Neural cell (in vitro differentiated cells): ENCODE measurements around the gene RBM19.

Experiments used
- EZH2 ChIP-seq: fragments of 200-600, 300-800 bp; shearing (Covaris generic), sonication (generic); IDR thresholded peaks from 2 replicates; pipeline ENCODE4 v1.6.1; 2014; ENCODE audit warnings: antibody characterized with exemption, low read length, borderline replicate concordance, mild to moderate bottlenecking; ENCODE audit not compliant: insufficient read depth, poor library complexity, severe bottlenecking
- POLR2AphosphoS5 ChIP-seq: IDR thresholded peaks from 2 replicates; pipeline ENCODE4 v1.6.1; 2012
- SMC3 ChIP-seq: fragments of 450-650 bp; conservative IDR thresholded peaks from 2 replicates; pipeline ENCODE4 v1.6.1; 2014; ENCODE audit warnings: antibody characterized with exemption, mild to moderate bottlenecking, moderate library complexity; ENCODE audit not compliant: poor library complexity
- TF ChIP-seq, protein P1 (sequence below): fragments of 450-650 bp; IDR thresholded peaks from 2 replicates; pipeline ENCODE4 v1.5.1; 2014; ENCODE audit warnings: antibody characterized with exemption, mild to moderate bottlenecking, moderate library complexity; ENCODE audit not compliant: poor library complexity, severe bottlenecking

DNA sequence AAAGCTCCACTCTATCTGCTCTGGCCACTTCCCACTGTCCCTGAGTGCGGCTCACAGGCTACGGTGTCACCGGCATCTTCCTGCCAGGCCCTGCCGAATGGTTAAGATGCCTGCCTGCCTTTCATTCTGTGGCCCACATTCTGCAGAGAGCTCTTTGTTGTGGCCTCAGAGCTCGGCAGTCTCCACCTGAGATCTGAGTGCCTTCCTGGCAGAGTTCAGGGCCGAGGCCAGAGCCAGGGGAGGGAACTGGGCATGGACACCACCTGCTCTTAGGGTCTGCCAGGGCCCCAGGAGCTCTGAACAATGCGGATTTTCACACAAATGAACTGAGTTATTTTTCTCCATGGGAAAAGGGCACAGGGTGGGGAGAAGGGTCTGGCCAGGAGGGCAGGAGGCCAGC lies 127.2 kb downstream of the RBM19 start:
- TF ChIP-seq SMC3: no peak
- TF ChIP-seq, protein P1, sequence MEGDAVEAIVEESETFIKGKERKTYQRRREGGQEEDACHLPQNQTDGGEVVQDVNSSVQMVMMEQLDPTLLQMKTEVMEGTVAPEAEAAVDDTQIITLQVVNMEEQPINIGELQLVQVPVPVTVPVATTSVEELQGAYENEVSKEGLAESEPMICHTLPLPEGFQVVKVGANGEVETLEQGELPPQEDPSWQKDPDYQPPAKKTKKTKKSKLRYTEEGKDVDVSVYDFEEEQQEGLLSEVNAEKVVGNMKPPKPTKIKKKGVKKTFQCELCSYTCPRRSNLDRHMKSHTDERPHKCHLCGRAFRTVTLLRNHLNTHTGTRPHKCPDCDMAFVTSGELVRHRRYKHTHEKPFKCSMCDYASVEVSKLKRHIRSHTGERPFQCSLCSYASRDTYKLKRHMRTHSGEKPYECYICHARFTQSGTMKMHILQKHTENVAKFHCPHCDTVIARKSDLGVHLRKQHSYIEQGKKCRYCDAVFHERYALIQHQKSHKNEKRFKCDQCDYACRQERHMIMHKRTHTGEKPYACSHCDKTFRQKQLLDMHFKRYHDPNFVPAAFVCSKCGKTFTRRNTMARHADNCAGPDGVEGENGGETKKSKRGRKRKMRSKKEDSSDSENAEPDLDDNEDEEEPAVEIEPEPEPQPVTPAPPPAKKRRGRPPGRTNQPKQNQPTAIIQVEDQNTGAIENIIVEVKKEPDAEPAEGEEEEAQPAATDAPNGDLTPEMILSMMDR: no peak
- TF ChIP-seq POLR2AphosphoS5: no peak
- no peak for TF ChIP-seq EZH2
